PC-9 (cell line): ENCODE measurements around the gene MPZL2. TPM values are rescaled to one million over a fixed set of nuclear protein-coding genes. Genes with fewer than 3 reads are reported as not detected.

Experiments used
- BruUV-seq: library from RNA; stranded (reverse); fragments of 400-500 nt; replicated peaks from 2 replicates; lab custom pipeline; 2021; lab: Mats Ljungman, UMichigan
- CTCF ChIA-PET: fragments of 300-600 bp; sonication (Branson Sonifier 250); formaldehyde crosslinking; loops from one replicate; lab custom pipeline; 2022; ENCODE audit warnings: antibody characterized with exemption; lab: Charles Lee
- POLR2A ChIA-PET: fragments of 300-600 bp; sonication (Branson Sonifier 250); formaldehyde crosslinking; loops from one replicate; lab custom pipeline; 2022; ENCODE audit warnings: antibody characterized with exemption; ENCODE audit not compliant: unreplicated experiment; lab: Charles Lee
- DNase-seq, 2 experiments: peaks; one replicate each; pipeline versions ENCODE4 v3.0.0 to v3.0.0-alpha.2; 2015 to 2022; ENCODE audit warnings: mixed read lengths in 1 of 2
- H2AFZ ChIP-seq: fragments of 200-600 bp; sonication (generic); 2 replicates; pipeline ENCODE4 v1.8.1; 2017; ENCODE audit warnings: antibody characterized with exemption
- H3F3A ChIP-seq: fragments of 200-600 bp; sonication (generic); 2 replicates; pipeline ENCODE4 v1.8.1; 2017; ENCODE audit warnings: antibody characterized with exemption, mild to moderate bottlenecking, low read depth; ENCODE audit not compliant: insufficient read depth
- H3K27ac ChIP-seq: fragments of 200-600 bp; sonication (generic); 2 replicates; pipeline ENCODE4 v1.6.1; 2016; ENCODE audit warnings: mixed run types
- H3K27me3 ChIP-seq: fragments of 200-600 bp; sonication (generic); 2 replicates; pipeline ENCODE4 v1.6.1; 2016; ENCODE audit warnings: low read depth, mixed run types; ENCODE audit not compliant: insufficient read depth
- H3K36me3 ChIP-seq: fragments of 200-600 bp; sonication (generic); 2 replicates; pipeline ENCODE4 v1.6.1; 2016; ENCODE audit warnings: low read depth, mixed run types
- H3K4me1 ChIP-seq: fragments of 200-600 bp; sonication (generic); replicated peaks from 2 replicates; pipeline ENCODE4 v1.6.1; 2016; ENCODE audit warnings: mixed run types; ENCODE audit not compliant: insufficient read depth
- H3K4me2 ChIP-seq: fragments of 200-600 bp; sonication (generic); 2 replicates; pipeline ENCODE4 v1.6.1; 2017; ENCODE audit warnings: mixed run types
- H3K4me3 ChIP-seq: fragments of 200-600 bp; sonication (generic); 2 replicates; pipeline ENCODE4 v1.6.1; 2016; ENCODE audit warnings: mixed run types
- H3K79me2 ChIP-seq: fragments of 200-600 bp; sonication (generic); 2 replicates; pipeline ENCODE4 v1.6.1; 2017; ENCODE audit warnings: low read depth, mixed run types
- H3K9me2 ChIP-seq: fragments of 200-600 bp; sonication (generic); 2 replicates; pipeline ENCODE4 v1.8.1; 2017; ENCODE audit warnings: mild to moderate bottlenecking; ENCODE audit not compliant: insufficient read depth
- H3K9me3 ChIP-seq: fragments of 200-600 bp; sonication (generic); 2 replicates; pipeline ENCODE4 v1.8.1; 2016; ENCODE audit warnings: low read depth; ENCODE audit not compliant: insufficient read depth
- H4K20me1 ChIP-seq: fragments of 200-600 bp; sonication (generic); 2 replicates; pipeline ENCODE4 v1.8.1; 2017; ENCODE audit not compliant: insufficient read depth
- EZH2 ChIP-seq: fragments of 200-600 bp; sonication (generic); IDR thresholded peaks from 2 replicates; pipeline ENCODE4 v1.8.0; 2017; ENCODE audit warnings: antibody characterized with exemption, low read depth
- intact Hi-C: fragments of 100-400 bp; cut with micrococcal nuclease; formaldehyde crosslinking; loops from one replicate; pipeline ENCODE4 v1.10.0; 2022; ENCODE audit not compliant: unreplicated experiment
- total RNA-seq: library from RNA; stranded (reverse); gene quantifications from 2 replicates; pipeline ENCODE4 v1.2.3, GENCODE V29; 2021
- TF ChIP-seq, protein P1 (sequence below): fragments of 200-600 bp; sonication (generic); conservative IDR thresholded peaks from 2 replicates; pipeline ENCODE4 v1.6.1; 2017; ENCODE audit warnings: mixed run types, antibody characterized with exemption, mild to moderate bottlenecking, moderate library complexity

The MPZL2 gene
- total RNA-seq, 1 experiment from 2014 or later = 43.1 TPM

DNA sequence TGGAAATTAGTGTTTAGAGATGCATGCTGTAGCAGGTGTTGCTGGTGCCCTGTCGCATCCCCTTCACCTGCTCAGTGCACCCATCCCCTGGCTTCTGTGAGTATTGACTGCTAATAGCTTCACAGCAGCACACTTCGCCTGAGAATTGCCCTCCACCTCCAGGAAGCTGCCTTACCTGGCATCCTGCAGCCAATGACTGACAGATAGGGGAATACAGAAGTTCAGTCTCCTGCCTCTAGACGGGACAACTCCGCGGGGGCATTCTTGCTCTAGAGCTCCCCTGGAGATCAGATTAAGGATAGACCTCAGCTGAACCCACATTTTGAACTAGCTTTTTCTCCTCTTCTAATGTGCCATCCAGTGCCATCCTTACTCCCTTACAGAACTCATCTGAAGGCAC, 31.1 kb upstream of the MPZL2 start:
- BruUV-seq = no TSS peak
- Histone ChIP-seq H3K4me3 (no peak overlapping the region), H3K36me3 (no peaks in the 10 kb centered on the region), H3K4me2 (no peak overlapping the region), H4K20me1 (no peaks in the 10 kb centered on the region), H3F3A (peaks cover 12% of the 10 kb centered on the region; the same call in 1 of the 2 replicates), H2AFZ (no peak overlapping the region), H3K27me3 (no peaks in the 10 kb centered on the region), H3K27ac (no peak overlapping the region), H3K9me2 (no peaks in the 10 kb centered on the region), H3K79me2 (no peaks in the 10 kb centered on the region), H3K9me3 (no peaks in the 10 kb centered on the region), H3K4me1 (peaks cover 15% of the 10 kb centered on the region)
- intact Hi-C loops = no loop called here
- DNase-seq = no peak
- ChIA-PET CTCF (interaction anchor here (0.8 kb wide), 1 partner anchor 26 kb away, joined by 4 read pairs; no protein-coding TSS in a partner anchor), POLR2A (interaction anchor here (0.6 to 0.7 kb wide), 2 partner anchors 20 to 52 kb away, joined by 3 read pairs; no protein-coding TSS in a partner anchor)
- TF ChIP-seq, protein P1, sequence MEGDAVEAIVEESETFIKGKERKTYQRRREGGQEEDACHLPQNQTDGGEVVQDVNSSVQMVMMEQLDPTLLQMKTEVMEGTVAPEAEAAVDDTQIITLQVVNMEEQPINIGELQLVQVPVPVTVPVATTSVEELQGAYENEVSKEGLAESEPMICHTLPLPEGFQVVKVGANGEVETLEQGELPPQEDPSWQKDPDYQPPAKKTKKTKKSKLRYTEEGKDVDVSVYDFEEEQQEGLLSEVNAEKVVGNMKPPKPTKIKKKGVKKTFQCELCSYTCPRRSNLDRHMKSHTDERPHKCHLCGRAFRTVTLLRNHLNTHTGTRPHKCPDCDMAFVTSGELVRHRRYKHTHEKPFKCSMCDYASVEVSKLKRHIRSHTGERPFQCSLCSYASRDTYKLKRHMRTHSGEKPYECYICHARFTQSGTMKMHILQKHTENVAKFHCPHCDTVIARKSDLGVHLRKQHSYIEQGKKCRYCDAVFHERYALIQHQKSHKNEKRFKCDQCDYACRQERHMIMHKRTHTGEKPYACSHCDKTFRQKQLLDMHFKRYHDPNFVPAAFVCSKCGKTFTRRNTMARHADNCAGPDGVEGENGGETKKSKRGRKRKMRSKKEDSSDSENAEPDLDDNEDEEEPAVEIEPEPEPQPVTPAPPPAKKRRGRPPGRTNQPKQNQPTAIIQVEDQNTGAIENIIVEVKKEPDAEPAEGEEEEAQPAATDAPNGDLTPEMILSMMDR = no peak
- no peak for TF ChIP-seq EZH2

DNA sequence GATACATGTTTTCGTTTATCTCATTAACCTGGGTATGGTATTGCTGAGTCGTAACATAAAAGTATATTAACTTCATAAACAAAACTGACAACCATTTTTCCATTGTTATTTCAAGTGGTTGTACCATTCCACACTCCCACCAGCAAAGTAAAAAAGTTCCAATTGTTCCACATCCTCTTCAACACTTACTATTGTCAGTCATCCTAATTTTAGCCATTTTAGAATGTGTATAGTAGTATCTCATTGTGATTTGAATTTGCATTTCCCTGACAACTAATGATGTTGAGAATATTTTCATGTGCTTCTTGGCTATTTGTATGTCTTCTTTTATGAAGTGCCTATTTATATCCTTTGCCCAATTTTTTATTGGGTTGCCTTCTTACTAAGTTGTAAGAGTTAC, 30.0 kb upstream of the MPZL2 start:
- Histone ChIP-seq H3K4me2 (no peak overlapping the region), H3K4me3 (no peak overlapping the region), H3K27me3 (no peaks in the 10 kb centered on the region), H3K4me1 (peaks cover 15% of the 10 kb centered on the region), H3K9me2 (no peaks in the 10 kb centered on the region), H3K27ac (no peak overlapping the region), H3K36me3 (no peaks in the 10 kb centered on the region), H2AFZ (no peak overlapping the region), H4K20me1 (no peaks in the 10 kb centered on the region), H3K79me2 (no peaks in the 10 kb centered on the region), H3K9me3 (no peaks in the 10 kb centered on the region), H3F3A (peaks cover 12% of the 10 kb centered on the region; the same call in 1 of the 2 replicates)
- no TSS peak for BruUV-seq
- ChIA-PET POLR2A (no interaction called here), CTCF (no interaction called here)
- no peak for DNase-seq
- TF ChIP-seq EZH2 = no peak
- TF ChIP-seq, protein P1 = no peak
- intact Hi-C loops = no loop called here

DNA sequence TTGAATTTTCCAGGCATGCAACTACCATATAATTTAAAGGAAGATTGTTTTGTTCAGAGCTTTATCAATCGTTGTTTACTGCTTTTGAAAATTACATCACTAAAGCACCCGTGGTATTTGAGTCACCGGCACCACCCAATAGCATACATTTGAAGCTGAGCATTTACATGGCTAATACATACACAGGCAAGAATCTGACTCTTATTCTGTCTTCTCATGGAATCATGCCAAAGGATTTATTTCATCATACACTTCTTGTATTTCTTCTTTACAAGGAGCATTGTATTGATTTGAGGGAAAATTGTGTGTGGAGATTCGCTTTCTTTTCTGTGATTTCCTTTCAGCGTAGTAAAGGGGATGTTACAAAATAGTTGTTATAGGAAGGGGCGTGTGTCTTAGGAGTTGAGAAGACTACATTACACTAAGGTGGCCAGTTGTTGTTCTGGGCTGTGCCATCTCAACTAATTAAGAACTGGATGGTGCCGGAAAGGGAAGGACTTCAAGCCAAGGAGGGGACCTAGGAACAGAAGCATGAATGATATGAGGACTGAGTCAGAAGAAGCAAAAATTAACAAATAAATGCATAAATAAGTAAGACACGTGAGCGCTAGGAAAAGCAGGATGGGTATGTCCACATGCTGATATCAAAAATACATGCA, 27.5 kb upstream of the MPZL2 start:
- intact Hi-C loops = loop anchor here (1.0 kb wide), 4 partner anchors 27 to 275 kb away; partner anchors contain the start of gene MPZL2
- Histone ChIP-seq H3F3A (peaks cover 24% of the 10 kb centered on the region; the same call in 1 of the 2 replicates), H3K9me3 (no peaks in the 10 kb centered on the region), H3K36me3 (no peaks in the 10 kb centered on the region), H3K4me1 (peaks cover 31% of the 10 kb centered on the region), H4K20me1 (no peaks in the 10 kb centered on the region), H3K9me2 (no peaks in the 10 kb centered on the region), H3K79me2 (no peaks in the 10 kb centered on the region), H3K27me3 (no peaks in the 10 kb centered on the region), H3K4me3 (no peak overlapping the region), H2AFZ (no peak overlapping the region), H3K27ac (no peak overlapping the region), H3K4me2 (no peak overlapping the region)
- DNase-seq = no peak
- no TSS peak for BruUV-seq
- TF ChIP-seq, protein P1 = no peak
- TF ChIP-seq EZH2 = no peak
- ChIA-PET CTCF (interaction anchor here (0.7 kb wide), 1 partner anchor 93 kb away, joined by 4 read pairs; no protein-coding TSS in a partner anchor), POLR2A (interaction anchor here (0.6 kb wide), 1 partner anchor 28 kb away, joined by 5 read pairs; no protein-coding TSS in a partner anchor)
